Subcutaneous adipose tissue (tissue), 4 donors: Measurements from ENCODE around the gene SEPSECS. TPM values are rescaled to one million over a fixed set of nuclear protein-coding genes. Genes with fewer than 3 reads are reported as not detected.

Source experiments
- CTCF ChIP-seq: fragments of 450-650 bp; IDR thresholded peaks from one replicate; pipeline ENCODE4 v1.5.1; 2016; ENCODE audit warnings: low read depth, mild to moderate bottlenecking, control low read depth, antibody characterized with exemption, moderate library complexity
- total RNA-seq, 4 donors: library from RNA; depleted of rRNA; stranded (reverse); fragments of >200 nt; gene quantifications; one replicate each; pipeline ENCODE4 v1.1.0, GENCODE V29; 2016

SEPSECS gene
- total RNA-seq, 4 donors from 2014 or later = 10.9 to 14.7 (median 11.7) TPM

- TF ChIP-seq CTCF = no peak
Observed at GRCh38 chr4:25076625-25077398, 83.4 kb downstream of the SEPSECS start.

- TF ChIP-seq CTCF = no peak
Observed at GRCh38 chr4:25075851-25076250, 84.4 kb downstream of the SEPSECS start.

GRCh38 chr4:25075129-25075528, 85.1 kb downstream of the SEPSECS start:
- no peak for TF ChIP-seq CTCF

GRCh38 chr4:25070545-25070944, 89.7 kb downstream of the SEPSECS start:
- no peak for TF ChIP-seq CTCF

Other genes starting within 250 kb of the SEPSECS start
- gene CCDC149, start 247.4 kb downstream of the SEPSECS start, total RNA-seq = 10 to 100 TPM; 15.5 to 20.3 (median 18.0) TPM
- gene LGI2, start 129.5 kb downstream of the SEPSECS start, total RNA-seq = 1 to 10 TPM; 1.7 to 4.4 (median 4.4) TPM
- gene PI4K2B, start 73.6 kb upstream of the SEPSECS start, total RNA-seq = 10 to 100 TPM; 11.7 to 28.6 (median 17.2) TPM
- gene ZCCHC4, start 152.3 kb upstream of the SEPSECS start, total RNA-seq = 10 to 100 TPM; 13.2 to 16.3 (median 15.0) TPM
- 10 to 100 TPM; 35.5 to 43.0 (median 38.0) TPM for gene ANAPC4, start 216.8 kb upstream of the SEPSECS start, total RNA-seq